Measurements from ENCODE around the gene IFNL2.

- TF ChIP-seq, protein P1, sequence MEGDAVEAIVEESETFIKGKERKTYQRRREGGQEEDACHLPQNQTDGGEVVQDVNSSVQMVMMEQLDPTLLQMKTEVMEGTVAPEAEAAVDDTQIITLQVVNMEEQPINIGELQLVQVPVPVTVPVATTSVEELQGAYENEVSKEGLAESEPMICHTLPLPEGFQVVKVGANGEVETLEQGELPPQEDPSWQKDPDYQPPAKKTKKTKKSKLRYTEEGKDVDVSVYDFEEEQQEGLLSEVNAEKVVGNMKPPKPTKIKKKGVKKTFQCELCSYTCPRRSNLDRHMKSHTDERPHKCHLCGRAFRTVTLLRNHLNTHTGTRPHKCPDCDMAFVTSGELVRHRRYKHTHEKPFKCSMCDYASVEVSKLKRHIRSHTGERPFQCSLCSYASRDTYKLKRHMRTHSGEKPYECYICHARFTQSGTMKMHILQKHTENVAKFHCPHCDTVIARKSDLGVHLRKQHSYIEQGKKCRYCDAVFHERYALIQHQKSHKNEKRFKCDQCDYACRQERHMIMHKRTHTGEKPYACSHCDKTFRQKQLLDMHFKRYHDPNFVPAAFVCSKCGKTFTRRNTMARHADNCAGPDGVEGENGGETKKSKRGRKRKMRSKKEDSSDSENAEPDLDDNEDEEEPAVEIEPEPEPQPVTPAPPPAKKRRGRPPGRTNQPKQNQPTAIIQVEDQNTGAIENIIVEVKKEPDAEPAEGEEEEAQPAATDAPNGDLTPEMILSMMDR (conservative IDR thresholded peaks at IDR 0.05; ENCODE audit: low read depth, low read length) = no peak
- TF ChIP-seq POLR2A (IDR thresholded peaks at IDR 0.05; ENCODE audit: low read depth, low read length) (no peak), RFX5 (IDR thresholded peaks at IDR 0.05; ENCODE audit: low read depth, low read length) (no peak), USF2 (IDR thresholded peaks at IDR 0.05; ENCODE audit: low read depth, low read length) (no peak), CEBPB (IDR thresholded peaks at IDR 0.05; ENCODE audit: low read depth, low read length) (no peak), BHLHE40 (IDR thresholded peaks at IDR 0.05; ENCODE audit: low read depth, low read length) (no peak), MAFK (IDR thresholded peaks at IDR 0.05; ENCODE audit: low read depth, low read length) (no peak), RAD21 (IDR thresholded peaks at IDR 0.05; ENCODE audit: low read length) (no peak), RCOR1 (IDR thresholded peaks at IDR 0.05; ENCODE audit: insufficient replicate concordance, low read length) (no peak)
Observed at GRCh38 chr19:39276740-39277139, 8.5 kb downstream of the IFNL2 start.
